Measurements from ENCODE around the gene PCBP4. TPM values are rescaled to one million over a fixed set of nuclear protein-coding genes. Genes with fewer than 3 reads are reported as not detected.

Gene PCBP4
- polyA plus RNA-seq, 1 donor (not counting 4 experiments of a cell fraction or from before 2014, with no cell fraction given): 25.2 TPM

DNA sequence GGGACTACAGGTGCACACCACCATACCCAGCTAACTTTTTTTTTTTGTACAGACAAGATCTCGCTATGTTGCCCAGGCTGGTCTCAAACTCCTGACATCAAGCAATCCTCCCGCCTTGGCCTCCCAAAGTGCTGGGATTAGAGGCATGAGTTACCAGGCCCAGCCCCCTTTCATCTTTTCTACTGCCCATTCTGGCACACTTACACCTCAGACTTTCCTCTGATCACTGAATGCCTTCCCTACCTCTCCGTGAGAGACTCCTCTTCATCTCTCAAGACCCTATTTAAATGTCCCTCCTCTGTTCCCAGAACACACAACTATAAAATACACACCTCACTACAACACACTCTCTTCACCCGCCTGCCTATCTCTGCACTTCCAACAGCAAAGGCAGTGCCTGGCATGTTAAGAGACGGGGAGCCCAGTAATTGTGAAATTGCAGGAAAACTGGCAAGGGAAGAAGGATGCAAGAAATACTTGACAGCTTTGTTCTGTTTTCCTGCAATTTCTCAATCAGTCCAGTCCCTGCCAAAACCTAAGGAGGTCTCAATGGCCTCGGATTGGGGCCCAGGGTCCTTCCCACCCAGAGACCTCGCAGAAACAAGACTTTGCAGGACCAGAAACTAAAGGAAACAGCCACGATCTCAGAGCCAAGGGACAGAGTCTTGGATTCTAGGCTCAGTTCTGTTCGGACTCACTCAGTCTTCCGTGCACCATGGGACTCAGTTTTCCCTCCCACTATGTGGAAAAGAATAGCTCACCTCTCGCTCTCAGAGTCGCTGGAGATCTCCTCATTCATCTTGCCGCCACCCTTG lies 26.4 kb downstream of the PCBP4 start:
- Histone ChIP-seq H3K4me2 (ENCODE audit: control insufficient read depth, extremely low read depth, insufficient read depth, low read depth, low read length) (peak overlapping the region; percentile 97), H2AFZ (ENCODE audit: control insufficient read depth, low read length) (no peak overlapping the region), H3K4me3 (ENCODE audit: control insufficient read depth in 2 of 3, extremely low read depth in 1 of 3, insufficient read depth in 2 of 3, low read depth in 1 of 3, low read length in 3 of 3) (peak overlapping the region; percentile 91 to 97 (median 94)), H3K9me3 (ENCODE audit: control insufficient read depth, low read depth, low read length) (no peaks in the 10 kb centered on the region), H3K79me2 (ENCODE audit: control insufficient read depth, insufficient read depth, low read length) (peaks cover 30% of the 10 kb centered on the region), H3K9ac (ENCODE audit: control insufficient read depth, extremely low read depth, insufficient read depth, low read length) (peak overlapping the region; percentile 88), H3K36me3 (ENCODE audit: control insufficient read depth in 2 of 2, extremely low read depth in 1 of 2, insufficient read depth in 2 of 2, low read length in 2 of 2) (peaks cover 21 to 26% of the 10 kb centered on the region in 2 experiments), H3K27me3 (ENCODE audit: control insufficient read depth, extremely low read depth, insufficient read depth, low read length) (no peaks in the 10 kb centered on the region), H3K9me1 (ENCODE audit: control insufficient read depth, extremely low read depth, insufficient read depth, low read length) (peaks cover 2% of the 10 kb centered on the region), H4K20me1 (ENCODE audit: control insufficient read depth, extremely low read depth, insufficient read depth, low read length) (peaks cover 2% of the 10 kb centered on the region), H3K4me1 (ENCODE audit: control insufficient read depth, extremely low read depth, insufficient read depth, low read length) (peaks cover 22% of the 10 kb centered on the region), H3K27ac (ENCODE audit: control insufficient read depth, insufficient read depth, low read length) (peak overlapping the region; percentile 66)
- dilution Hi-C loops (cut with MboI; ENCODE audit: extremely low pct_ligation_motif_present, low sequenced_read_pairs): no loop called here
- TF ChIP-seq CTCF (optimal IDR thresholded peaks at IDR 0.05 in 1 of 3, IDR thresholded peaks at IDR 0.05 in 1 of 3, conservative IDR thresholded peaks at IDR 0.05 in 1 of 3; ENCODE audit: extremely low read depth in 1 of 3, insufficient read depth in 2 of 3, low read length in 3 of 3): no peak
- no peak for TF ChIP-seq EZH2 (IDR thresholded peaks at IDR 0.05; ENCODE audit: low read length)
- DNase-seq (ENCODE audit: low read depth, low spot score): no peak
- peak; percentile 67 for FAIRE-seq

GRCh38 chr3:51938780-51939425 lies 28.4 kb downstream of the PCBP4 start:
- H3K4me2 ChIP-seq (ENCODE audit: control insufficient read depth, extremely low read depth, insufficient read depth, low read depth, low read length): no peak overlapping the region
- H2AFZ ChIP-seq (ENCODE audit: control insufficient read depth, low read length): no peak overlapping the region
- H3K4me3 ChIP-seq (ENCODE audit: control insufficient read depth in 2 of 3, extremely low read depth in 1 of 3, insufficient read depth in 2 of 3, low read depth in 1 of 3, low read length in 3 of 3): no peak overlapping the region
- no peak overlapping the region for H3K9ac ChIP-seq (ENCODE audit: control insufficient read depth, extremely low read depth, insufficient read depth, low read length)
- peaks cover 32 to 36% of the 10 kb centered on the region in 2 experiments for H3K36me3 ChIP-seq (ENCODE audit: control insufficient read depth in 2 of 2, extremely low read depth in 1 of 2, insufficient read depth in 2 of 2, low read length in 2 of 2)
- peaks cover 2% of the 10 kb centered on the region for H3K9me1 ChIP-seq (ENCODE audit: control insufficient read depth, extremely low read depth, insufficient read depth, low read length)
- H3K9me3 ChIP-seq (ENCODE audit: control insufficient read depth, low read depth, low read length): no peaks in the 10 kb centered on the region
- peaks cover 22% of the 10 kb centered on the region for H3K4me1 ChIP-seq (ENCODE audit: control insufficient read depth, extremely low read depth, insufficient read depth, low read length)
- TF ChIP-seq EZH2 (IDR thresholded peaks at IDR 0.05; ENCODE audit: low read length): no peak
- TF ChIP-seq CTCF (optimal IDR thresholded peaks at IDR 0.05 in 1 of 3, IDR thresholded peaks at IDR 0.05 in 1 of 3, conservative IDR thresholded peaks at IDR 0.05 in 1 of 3; ENCODE audit: extremely low read depth in 1 of 3, insufficient read depth in 2 of 3, low read length in 3 of 3): no peak
- FAIRE-seq: no peak
- H3K79me2 ChIP-seq (ENCODE audit: control insufficient read depth, insufficient read depth, low read length): peaks cover 30% of the 10 kb centered on the region
- dilution Hi-C loops (cut with MboI; ENCODE audit: extremely low pct_ligation_motif_present, low sequenced_read_pairs): no loop called here
- no peak for DNase-seq (ENCODE audit: low read depth, low spot score)
- H4K20me1 ChIP-seq (ENCODE audit: control insufficient read depth, extremely low read depth, insufficient read depth, low read length): peaks cover 2% of the 10 kb centered on the region
- H3K27me3 ChIP-seq (ENCODE audit: control insufficient read depth, extremely low read depth, insufficient read depth, low read length): no peaks in the 10 kb centered on the region
- no peak overlapping the region for H3K27ac ChIP-seq (ENCODE audit: control insufficient read depth, insufficient read depth, low read length)

Measured in keratinocyte (primary cell).